Suprapubic skin (tissue), 4 donors: ENCODE results near the gene CTNND2.

Source experiments
- EP300 ChIP-seq: sonication (generic); formaldehyde crosslinking; IDR thresholded peaks from one replicate; pipeline ENCODE4 v1.6.1; 2017; ENCODE audit warnings: antibody characterized with exemption
- POLR2AphosphoS5 ChIP-seq, 3 donors: sonication (generic); formaldehyde crosslinking; IDR thresholded peaks; one replicate each; pipeline ENCODE4 v1.6.1; 2017; ENCODE audit warnings: antibody characterized with exemption in 3 of 3
- TF ChIP-seq, protein P1 (sequence below), 2 donors: fragments of 200-600 bp in 1 of 2; fragments of 450-650 bp in 1 of 2; sonication (generic) in 1 of 2; IDR thresholded peaks; one replicate each; pipeline ENCODE4 v1.5.1; 2016 to 2019; ENCODE audit warnings: antibody characterized with exemption in 2 of 2, mild to moderate bottlenecking in 1 of 2, moderate library complexity in 1 of 2

DNA sequence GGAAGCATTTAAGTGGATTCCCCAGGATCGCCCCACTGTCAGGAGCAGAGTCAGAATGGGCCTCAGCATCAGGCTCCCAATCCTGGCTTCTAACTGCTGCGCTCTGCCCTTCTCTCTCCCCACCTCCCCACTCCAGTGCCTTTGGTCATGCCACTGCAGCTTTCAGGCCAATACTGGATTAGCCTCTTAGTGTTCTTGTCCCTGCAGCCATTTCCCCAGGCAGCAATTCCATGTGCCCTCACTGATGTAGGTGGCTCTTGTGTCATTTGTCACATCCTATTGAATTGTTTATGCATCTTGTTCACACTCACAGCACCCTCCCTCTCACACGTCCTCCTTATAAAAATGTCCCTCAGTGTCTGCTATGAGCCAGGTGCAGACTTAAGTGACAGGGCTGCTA lies 599.0 kb downstream of the CTNND2 start:
- TF ChIP-seq, protein P1, sequence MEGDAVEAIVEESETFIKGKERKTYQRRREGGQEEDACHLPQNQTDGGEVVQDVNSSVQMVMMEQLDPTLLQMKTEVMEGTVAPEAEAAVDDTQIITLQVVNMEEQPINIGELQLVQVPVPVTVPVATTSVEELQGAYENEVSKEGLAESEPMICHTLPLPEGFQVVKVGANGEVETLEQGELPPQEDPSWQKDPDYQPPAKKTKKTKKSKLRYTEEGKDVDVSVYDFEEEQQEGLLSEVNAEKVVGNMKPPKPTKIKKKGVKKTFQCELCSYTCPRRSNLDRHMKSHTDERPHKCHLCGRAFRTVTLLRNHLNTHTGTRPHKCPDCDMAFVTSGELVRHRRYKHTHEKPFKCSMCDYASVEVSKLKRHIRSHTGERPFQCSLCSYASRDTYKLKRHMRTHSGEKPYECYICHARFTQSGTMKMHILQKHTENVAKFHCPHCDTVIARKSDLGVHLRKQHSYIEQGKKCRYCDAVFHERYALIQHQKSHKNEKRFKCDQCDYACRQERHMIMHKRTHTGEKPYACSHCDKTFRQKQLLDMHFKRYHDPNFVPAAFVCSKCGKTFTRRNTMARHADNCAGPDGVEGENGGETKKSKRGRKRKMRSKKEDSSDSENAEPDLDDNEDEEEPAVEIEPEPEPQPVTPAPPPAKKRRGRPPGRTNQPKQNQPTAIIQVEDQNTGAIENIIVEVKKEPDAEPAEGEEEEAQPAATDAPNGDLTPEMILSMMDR (IDR thresholded peaks at IDR 0.05): no peak
- TF ChIP-seq POLR2AphosphoS5 (IDR thresholded peaks at IDR 0.05): no peak
- no peak for TF ChIP-seq EP300
